Measurements from ENCODE around the gene SPDYE6. TPM values are rescaled to one million over a fixed set of nuclear protein-coding genes. Genes with fewer than 3 reads are reported as not detected.

The SPDYE6 gene
- total and polyA plus RNA-seq, 10 of the 15 experiments (the other 5 are each of a cell fraction or from before 2014, with no cell fraction given), result 0.05 to 2.3 (median 1.00) TPM; not detected in 6

- TF ChIP-seq CREM (IDR thresholded peaks at IDR 0.05; ENCODE audit: low read depth), result peak; percentile 77; the same call in 1 of the 2 replicates
- 0 out of 2 replicates have a peak, but pooled peaks have one; percentile 66 for TF ChIP-seq CBFB (IDR thresholded peaks at IDR 0.05; ENCODE audit: low read depth)
- TF ChIP-seq ZNF687 (IDR thresholded peaks at IDR 0.05), result peak; percentile 99
- peak; percentile 96 for TF ChIP-seq MEF2B (IDR thresholded peaks at IDR 0.05; ENCODE audit: partially characterized antibody, poor library complexity, severe bottlenecking)
- no peak for TF ChIP-seq ZNF384 (IDR thresholded peaks at IDR 0.05; ENCODE audit: borderline replicate concordance, low read depth, low read length)
- peak; percentile 87 for TF ChIP-seq NFIC (IDR thresholded peaks at IDR 0.05; ENCODE audit: low read depth, low read length)
- TF ChIP-seq YY1 (IDR thresholded peaks at IDR 0.05; ENCODE audit: low read depth, low read length), result peak; percentile 84
- TF ChIP-seq CHD2 (IDR thresholded peaks at IDR 0.05; ENCODE audit: borderline replicate concordance, low read depth, low read length), result peak; percentile 95
- TF ChIP-seq RB1 (IDR thresholded peaks at IDR 0.05; ENCODE audit: borderline replicate concordance), result peak; percentile 47; the same call in 1 of the 2 replicates
- 0 out of 2 replicates have a peak, but pooled peaks have one; percentile 43 for TF ChIP-seq STAT1 (conservative IDR thresholded peaks at IDR 0.05)
- TF ChIP-seq BCL11A (IDR thresholded peaks at IDR 0.05; ENCODE audit: low read depth, low read length), result peak; percentile 91
Measured at GRCh38 chr7:102306916-102307677, 49.1 kb downstream of the SPDYE6 start (continued).

Data from GM12878 (cell line).